AG04450 (cell line): ENCODE measurements around the gene DCAF4L1. TPM values are rescaled to one million over a fixed set of nuclear protein-coding genes. Genes with fewer than 3 reads are reported as not detected.

ENCODE experiments used
- CTCF ChIA-PET: fragments of 300-600, 350-600 bp; formaldehyde crosslinking; extraction: SDS; loops from one replicate; lab custom pipeline; 2022; ENCODE audit warnings: antibody characterized with exemption, inconsistent platforms; lab: Charles Lee
- POLR2A ChIA-PET: fragments of 350-600 bp; formaldehyde crosslinking; extraction: SDS; loops from one replicate; lab custom pipeline; 2021; ENCODE audit warnings: antibody characterized with exemption, inconsistent platforms; lab: Yijun Ruan, JAX
- DNase-seq: peaks from one replicate; pipeline ENCODE4 v3.0.0-alpha.2; 2011; ENCODE audit warnings: low read depth, low spot score
- H3K27ac ChIP-seq: one replicate; pipeline ENCODE4 v1.5.1; 2012; ENCODE audit warnings: low read depth, low read length, control low read depth
- H3K27me3 ChIP-seq: one replicate; pipeline ENCODE4 v1.6.0; 2012; ENCODE audit warnings: low read length; ENCODE audit not compliant: control insufficient read depth, insufficient read depth
- H3K4me3 ChIP-seq: 2 replicates; pipeline ENCODE4 v1.5.1; 2011; ENCODE audit warnings: mild to moderate bottlenecking, low read depth, low read length, control low read depth
- H3K9me3 ChIP-seq: 2 replicates; pipeline ENCODE4 v1.5.1; 2012; ENCODE audit warnings: low read length; ENCODE audit not compliant: control insufficient read depth, insufficient read depth
- CTCF ChIP-seq: IDR thresholded peaks from 2 replicates; pipeline ENCODE4 v1.5.1; 2011; ENCODE audit warnings: low read depth, low read length, control low read depth, inconsistent platforms
- polyA plus RNA-seq: library from polyadenylated mRNA; depleted of rRNA; stranded (reverse); fragments of >200 nt; gene quantifications from 2 replicates; pipeline ENCODE4 v1.2.3, GENCODE V29; 2011

Gene DCAF4L1
- polyA plus RNA-seq, 1 experiment: 0.04 TPM

- H3K9me3 ChIP-seq: no peaks in the 10 kb centered on the region; the same call in 1 of the 2 replicates
- POLR2A ChIA-PET: no interaction called here
- H3K4me3 ChIP-seq: no peak overlapping the region
- no peaks in the 10 kb centered on the region for H3K27me3 ChIP-seq
- CTCF ChIA-PET: interaction anchor here (1.3 to 1.6 kb wide), 2 partner anchors 13 to 14 kb away, joined by 3 to 8 read pairs; partner anchors contain the start of gene SLC30A9
- peak; percentile 1 for DNase-seq
- H3K27ac ChIP-seq: no peak overlapping the region
- TF ChIP-seq CTCF: no peak
These were observed 3.8 kb upstream of the DCAF4L1 start for GRCh38 chr4:41977709-41978108.

- CTCF ChIA-PET: no interaction called here
- H3K27ac ChIP-seq: no peak overlapping the region
- H3K9me3 ChIP-seq: no peaks in the 10 kb centered on the region; the same call in 1 of the 2 replicates
- POLR2A ChIA-PET: no interaction called here
- no peak overlapping the region for H3K4me3 ChIP-seq
- no peak for TF ChIP-seq CTCF
- H3K27me3 ChIP-seq: no peaks in the 10 kb centered on the region
- DNase-seq: no peak
These were observed 1.2 kb downstream of the DCAF4L1 start for GRCh38 chr4:41982716-41983115.

- H3K4me3 ChIP-seq: no peak overlapping the region
- no peak overlapping the region for H3K27ac ChIP-seq
- H3K9me3 ChIP-seq: no peaks in the 10 kb centered on the region; the same call in 1 of the 2 replicates
- no peak for DNase-seq
- no peak for TF ChIP-seq CTCF
- ChIA-PET POLR2A (no interaction called here), CTCF (no interaction called here)
- H3K27me3 ChIP-seq: no peaks in the 10 kb centered on the region
These were observed 3.6 kb downstream of the DCAF4L1 start for GRCh38 chr4:41985151-41985550.

DNA sequence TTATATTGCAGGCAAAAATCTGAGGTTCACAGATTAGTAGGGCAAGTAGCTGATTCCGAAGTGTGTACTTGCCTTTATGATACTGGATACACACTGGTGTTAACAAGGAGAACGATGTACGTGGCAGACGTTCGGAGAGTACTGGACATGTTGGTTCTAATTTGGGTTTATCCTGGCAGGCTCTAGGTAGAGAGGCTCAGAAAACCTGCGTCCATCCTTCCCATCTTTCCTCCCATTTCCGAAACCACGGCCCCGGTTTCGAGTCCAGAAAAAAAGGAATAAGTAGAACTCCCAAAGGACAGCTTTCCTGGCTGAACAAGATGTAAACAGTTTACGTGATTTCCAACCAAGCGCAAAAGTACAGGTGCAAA, 8.4 kb downstream of the DCAF4L1 start:
- peak overlapping the region; percentile 93 for H3K4me3 ChIP-seq
- ChIA-PET POLR2A (no interaction called here), CTCF (interaction anchor here (0.7 to 1.4 kb wide), 4 partner anchors 11 to 24 kb away, joined by 3 to 4 read pairs (median 4); no protein-coding TSS in a partner anchor)
- no peaks in the 10 kb centered on the region for H3K27me3 ChIP-seq
- DNase-seq: no peak
- no peak for TF ChIP-seq CTCF
- peaks cover 6% of the 10 kb centered on the region; the same call in 1 of the 2 replicates for H3K9me3 ChIP-seq
- H3K27ac ChIP-seq: peak overlapping the region; percentile 48

DNA sequence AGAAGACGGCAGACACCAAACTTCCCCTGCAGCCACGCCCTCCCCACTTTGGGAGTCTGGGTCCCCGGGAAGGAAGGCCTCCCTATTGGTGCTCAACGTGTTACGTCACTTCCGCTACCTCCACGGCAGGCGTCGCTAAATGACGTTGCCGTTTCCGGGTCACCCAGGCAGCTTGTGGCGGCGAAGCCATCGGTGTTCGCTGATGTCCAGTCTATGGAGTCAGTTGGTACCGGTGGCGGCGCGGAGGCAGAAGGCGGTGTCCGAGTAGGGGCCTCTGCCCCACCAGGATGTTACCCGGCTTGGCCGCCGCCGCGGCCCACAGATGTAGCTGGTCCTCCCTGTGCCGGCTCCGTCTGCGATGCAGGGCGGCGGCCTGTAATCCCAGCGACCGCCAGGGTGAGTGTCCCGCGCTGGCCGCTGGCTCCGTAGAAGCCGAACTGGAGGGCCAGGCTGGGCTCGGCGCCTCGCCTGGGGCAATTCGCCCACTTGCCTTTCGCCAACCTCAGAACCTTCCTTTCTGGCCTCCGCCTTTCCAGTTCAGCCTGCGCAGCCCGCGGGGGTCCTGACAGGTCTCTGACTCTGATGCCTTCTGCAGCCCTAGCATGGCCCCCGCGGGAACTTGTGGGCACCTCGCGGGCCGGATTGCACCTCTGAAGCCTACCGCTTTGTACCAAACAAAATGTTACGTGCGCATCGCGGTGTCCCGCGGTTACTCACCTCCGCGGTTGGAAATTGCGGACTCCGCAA, 9.0 kb downstream of the DCAF4L1 start, which contains the start of gene SLC30A9:
TSS of gene SLC30A9 (plus strand) at position 166 of the 747 bp plus-strand sequence. CDS start at position 288, 122 bp downstream.
- POLR2A ChIA-PET: no interaction called here
- peak; percentile 41; the same call in 1 of the 2 replicates for TF ChIP-seq CTCF
- DNase-seq: peak; percentile 75
- peaks cover 6% of the 10 kb centered on the region; the same call in 1 of the 2 replicates for H3K9me3 ChIP-seq
- no peaks in the 10 kb centered on the region for H3K27me3 ChIP-seq
- peak within 1 kb of the TSS; percentile 73 for H3K27ac ChIP-seq
- peak within 1 kb of the TSS; percentile 93 for H3K4me3 ChIP-seq
- CTCF ChIA-PET: interaction anchor here (0.7 to 1.4 kb wide), 4 partner anchors 11 to 24 kb away, joined by 3 to 4 read pairs (median 4); no protein-coding TSS in a partner anchor
